GM12801 (cell line): ENCODE results near the gene PTGES2.

Experiments
- TF ChIP-seq, protein P1 (sequence below): IDR thresholded peaks from one replicate; pipeline ENCODE4 v1.5.1; 2011; ENCODE audit warnings: control low read depth; ENCODE audit not compliant: insufficient read length; ENCODE audit errors: extremely low read depth

PTGES2 gene

DNA sequence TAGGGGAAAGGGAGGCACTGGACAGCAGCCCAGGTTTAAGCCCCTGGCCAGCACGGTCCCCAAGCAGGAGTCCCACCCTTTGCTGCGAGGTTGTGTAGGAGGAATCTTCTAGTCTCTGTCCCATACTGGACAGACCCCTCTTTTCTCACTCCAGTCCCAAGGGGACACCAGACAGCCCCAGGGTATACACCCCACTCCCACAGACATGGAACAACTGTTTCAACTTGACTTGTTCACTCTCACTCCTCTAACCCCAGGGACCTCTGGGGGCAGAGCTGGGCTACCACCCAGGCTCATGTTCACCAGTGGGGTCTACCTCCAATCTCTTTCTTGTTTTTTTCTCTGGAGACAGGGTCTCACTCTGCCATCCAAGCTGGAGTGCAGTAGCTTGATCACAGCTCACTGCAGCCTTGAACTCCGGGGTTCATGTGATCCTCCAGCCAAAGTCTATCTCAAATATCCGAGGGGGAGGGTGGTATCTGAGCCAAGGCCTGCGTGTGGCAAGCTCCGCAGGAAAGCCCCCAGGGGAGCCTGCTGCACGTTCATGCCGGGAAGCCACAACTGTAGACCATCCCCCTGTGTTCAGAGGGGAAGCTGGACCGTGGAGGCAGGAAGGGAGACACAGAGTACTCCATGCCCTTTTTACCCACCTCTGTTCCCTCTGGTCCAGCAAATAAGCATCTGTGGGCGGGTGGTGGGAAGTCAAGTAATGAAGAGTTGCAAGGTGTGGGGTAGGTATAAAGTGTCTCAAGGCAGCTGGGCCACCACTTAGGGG, 1.8 kb downstream of the PTGES2 start:
- TF ChIP-seq, protein P1, sequence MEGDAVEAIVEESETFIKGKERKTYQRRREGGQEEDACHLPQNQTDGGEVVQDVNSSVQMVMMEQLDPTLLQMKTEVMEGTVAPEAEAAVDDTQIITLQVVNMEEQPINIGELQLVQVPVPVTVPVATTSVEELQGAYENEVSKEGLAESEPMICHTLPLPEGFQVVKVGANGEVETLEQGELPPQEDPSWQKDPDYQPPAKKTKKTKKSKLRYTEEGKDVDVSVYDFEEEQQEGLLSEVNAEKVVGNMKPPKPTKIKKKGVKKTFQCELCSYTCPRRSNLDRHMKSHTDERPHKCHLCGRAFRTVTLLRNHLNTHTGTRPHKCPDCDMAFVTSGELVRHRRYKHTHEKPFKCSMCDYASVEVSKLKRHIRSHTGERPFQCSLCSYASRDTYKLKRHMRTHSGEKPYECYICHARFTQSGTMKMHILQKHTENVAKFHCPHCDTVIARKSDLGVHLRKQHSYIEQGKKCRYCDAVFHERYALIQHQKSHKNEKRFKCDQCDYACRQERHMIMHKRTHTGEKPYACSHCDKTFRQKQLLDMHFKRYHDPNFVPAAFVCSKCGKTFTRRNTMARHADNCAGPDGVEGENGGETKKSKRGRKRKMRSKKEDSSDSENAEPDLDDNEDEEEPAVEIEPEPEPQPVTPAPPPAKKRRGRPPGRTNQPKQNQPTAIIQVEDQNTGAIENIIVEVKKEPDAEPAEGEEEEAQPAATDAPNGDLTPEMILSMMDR = no peak

DNA sequence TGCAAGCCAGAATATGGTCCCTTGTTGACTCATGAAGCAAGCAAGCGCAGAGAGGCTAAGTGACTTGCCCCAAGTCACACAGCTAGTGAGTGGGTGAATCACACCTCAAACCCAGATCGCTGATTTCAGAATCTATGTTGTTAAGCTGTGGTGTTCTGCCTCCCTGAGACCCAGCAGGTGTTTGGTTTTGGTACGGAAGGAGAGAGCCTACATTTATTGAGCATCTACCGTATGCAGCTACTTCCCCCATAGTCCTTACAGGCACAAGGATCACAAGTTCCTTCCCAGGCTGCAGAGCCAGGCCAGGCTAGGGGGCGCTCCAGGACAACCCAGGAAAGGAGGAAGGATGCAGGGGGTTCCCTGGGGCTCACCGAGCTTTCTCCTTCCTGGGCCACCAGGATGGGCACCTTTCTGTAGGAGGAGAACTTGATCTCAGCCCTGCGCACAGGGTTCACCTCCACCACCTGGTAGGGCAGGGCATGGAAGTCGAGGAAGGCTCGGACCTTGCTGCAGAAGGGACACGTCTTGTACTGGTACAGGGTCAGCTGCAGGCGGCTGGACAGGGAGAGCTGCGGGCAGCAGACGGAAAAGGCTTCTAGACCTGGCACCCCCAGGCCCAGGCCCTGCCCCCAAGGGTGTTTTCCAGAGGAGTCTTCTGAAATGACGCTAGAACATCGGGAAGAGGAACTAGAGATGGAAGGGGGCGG, 2.5 kb downstream of the PTGES2 start:
- TF ChIP-seq, protein P1 = no peak

DNA sequence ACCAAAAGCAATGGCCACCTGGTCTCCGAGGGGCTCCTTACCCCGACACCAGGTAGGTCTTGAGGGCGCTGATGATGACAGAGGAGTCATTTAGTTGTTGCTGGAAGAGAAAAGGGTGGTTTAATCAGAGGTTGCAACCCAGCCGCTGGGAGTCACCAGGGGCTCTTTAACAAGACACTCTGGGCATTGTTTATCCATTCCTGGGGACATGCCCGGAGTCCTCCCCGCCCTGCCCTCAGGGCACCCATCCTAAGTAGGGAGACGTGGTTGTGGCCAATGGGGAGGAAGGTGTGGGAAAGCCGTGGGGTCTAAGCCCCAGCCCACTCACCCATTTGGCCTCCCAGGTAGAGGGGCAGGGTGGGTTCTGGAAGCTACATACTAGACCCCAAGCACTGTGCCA, 3.1 kb downstream of the PTGES2 start:
- TF ChIP-seq, protein P1 = no peak

DNA sequence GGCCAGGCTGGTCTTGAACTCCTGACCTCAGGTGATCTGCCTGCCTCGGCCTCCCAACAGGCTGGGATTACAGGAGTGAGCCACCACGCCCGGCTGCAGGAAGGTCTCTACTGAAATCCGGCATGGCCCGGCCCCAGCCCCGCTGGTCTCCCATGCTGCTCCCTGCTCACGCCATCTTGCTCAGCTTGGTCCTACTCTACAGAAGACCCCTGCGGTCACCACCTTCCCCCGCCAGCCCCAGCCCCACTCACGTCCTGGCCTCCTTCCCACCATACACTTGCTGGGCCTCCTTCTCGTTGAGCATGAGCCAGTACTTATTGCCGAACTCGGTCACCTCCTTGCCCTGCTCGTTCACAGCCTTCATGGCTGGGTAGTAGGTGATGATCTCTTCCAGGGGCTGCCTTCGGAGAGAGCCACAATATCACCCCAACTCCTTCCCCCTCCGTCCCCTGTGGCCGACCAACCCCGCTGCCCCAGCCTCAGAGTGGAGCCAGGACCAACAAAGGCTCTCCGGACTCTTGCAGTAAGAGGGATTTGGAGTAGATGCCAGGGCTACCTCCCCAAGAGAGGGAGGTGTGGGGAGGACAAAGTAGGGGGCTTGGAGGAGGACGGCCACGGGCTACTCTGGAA, 4.0 kb downstream of the PTGES2 start:
- TF ChIP-seq, protein P1 = no peak

DNA sequence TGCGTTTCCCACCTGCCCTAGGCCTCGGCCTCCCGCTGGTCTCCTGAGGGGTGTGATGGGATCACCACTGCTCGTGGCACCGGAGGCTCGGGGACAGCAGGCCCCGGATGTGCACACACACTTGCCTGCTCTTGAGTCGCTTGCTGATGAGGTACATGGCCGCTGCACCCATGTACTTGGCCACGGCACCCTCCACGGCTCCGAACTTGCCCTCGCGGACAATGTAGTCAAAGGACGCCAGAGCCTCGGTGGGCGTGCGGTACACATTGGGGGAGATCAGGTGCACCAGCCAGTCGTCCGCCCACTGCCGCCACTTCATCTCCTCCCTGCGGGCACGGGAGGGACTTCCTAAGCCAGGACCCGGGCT, 4.7 kb downstream of the PTGES2 start:
- TF ChIP-seq, protein P1 = no peak

DNA sequence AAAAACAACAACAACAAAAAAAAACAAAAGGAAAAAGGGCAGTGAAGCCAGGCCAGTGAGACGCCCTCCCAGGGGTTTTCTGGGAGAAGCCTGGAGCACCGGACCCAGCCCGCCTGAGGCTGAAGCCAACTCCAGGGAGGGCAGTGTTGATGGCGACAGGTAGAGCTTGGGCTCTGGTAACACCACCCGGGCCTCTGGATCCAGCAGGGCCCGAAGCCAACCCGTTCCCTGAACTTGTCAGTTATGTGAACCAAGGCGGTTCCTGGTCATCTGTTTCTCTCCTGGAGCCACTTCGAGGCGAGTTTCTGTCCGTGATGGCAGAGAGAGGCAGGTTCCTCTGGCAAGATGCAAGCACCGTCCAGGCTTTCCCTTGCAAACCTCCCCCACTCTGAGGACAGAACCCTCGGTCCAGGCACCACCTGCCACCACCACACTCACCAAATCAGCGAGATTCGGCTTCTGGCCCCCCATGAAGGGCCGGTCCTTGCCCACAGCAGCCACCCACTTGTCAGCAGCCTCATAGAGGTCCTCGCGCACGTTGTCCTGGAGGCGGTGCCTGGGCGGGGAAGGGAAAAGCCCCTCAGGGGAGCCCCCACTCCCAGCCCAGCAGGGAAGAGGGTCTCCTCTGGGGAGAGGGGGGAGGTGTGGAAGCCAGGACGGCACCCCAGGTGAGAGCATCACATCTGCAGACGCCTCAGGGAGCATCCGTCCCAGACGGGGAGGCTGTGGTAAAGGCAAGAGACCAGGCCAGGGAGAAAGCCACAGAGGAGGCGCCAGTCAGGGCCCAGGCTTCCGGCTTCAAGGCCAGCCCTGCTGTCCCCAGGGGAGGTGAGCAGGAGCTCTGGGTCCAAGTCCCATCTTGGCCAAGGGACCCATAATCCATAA, 5.4 kb downstream of the PTGES2 start:
- TF ChIP-seq, protein P1 = no peak

DNA sequence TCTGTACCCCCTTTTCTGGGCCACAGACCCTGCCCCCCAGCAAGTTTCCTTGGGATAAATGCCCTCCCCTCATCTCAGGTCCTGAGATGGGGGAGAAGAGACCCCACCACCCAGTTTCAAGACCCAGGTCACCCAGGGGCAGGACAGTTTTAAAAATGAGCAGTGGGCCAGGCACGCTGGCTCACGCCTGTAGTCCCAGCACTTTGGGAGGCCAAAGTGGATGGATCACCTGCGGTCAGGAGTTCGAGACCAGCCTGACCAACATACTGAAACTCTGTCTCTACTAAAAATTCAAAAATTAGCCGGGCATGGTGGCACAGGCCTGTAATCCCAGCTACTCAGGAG, 6.1 kb downstream of the PTGES2 start:
- TF ChIP-seq, protein P1 = no peak
